GM18907 (cell line): ENCODE results near the gene ATP2B3.

ENCODE experiments used
- ATAC-seq: cut with Tn5 transposase; IDR thresholded peaks from one replicate; pipeline ENCODE4 v1.9.1; 2021; ENCODE audit warnings: mild to moderate bottlenecking, moderate library complexity; ENCODE audit not compliant: unreplicated experiment

The ATP2B3 gene

GRCh38 chrX:153609917-153610835 is 92.7 kb downstream of the ATP2B3 start:
- ATAC-seq = no peak

GRCh38 chrX:153610836-153611213 is 93.4 kb downstream of the ATP2B3 start:
- ATAC-seq = no peak

- ATAC-seq = no peak
These were observed 94.1 kb downstream of the ATP2B3 start for GRCh38 chrX:153611298-153612095.

- no peak for ATAC-seq
These were observed 95.0 kb downstream of the ATP2B3 start for GRCh38 chrX:153612413-153612812.

GRCh38 chrX:153614818-153615217 is 97.4 kb downstream of the ATP2B3 start:
- no peak for ATAC-seq

GRCh38 chrX:153620576-153620975 is 103.1 kb downstream of the ATP2B3 start:
- no peak for ATAC-seq

- no peak for ATAC-seq
These were observed 104.6 kb downstream of the ATP2B3 start for GRCh38 chrX:153621949-153622598.

GRCh38 chrX:153622661-153623309 is 105.3 kb downstream of the ATP2B3 start:
- ATAC-seq = no peak

GRCh38 chrX:153623310-153624029 is 106.0 kb downstream of the ATP2B3 start:
- ATAC-seq = no peak

- no peak for ATAC-seq
These were observed 107.0 kb downstream of the ATP2B3 start for GRCh38 chrX:153624196-153625091.

GRCh38 chrX:153625271-153626024 is 108.0 kb downstream of the ATP2B3 start:
- ATAC-seq = no peak

- no peak for ATAC-seq
These were observed 108.7 kb downstream of the ATP2B3 start for GRCh38 chrX:153626025-153626633.

GRCh38 chrX:153626863-153627674 is 109.6 kb downstream of the ATP2B3 start:
- no peak for ATAC-seq

GRCh38 chrX:153627675-153628111 is 110.3 kb downstream of the ATP2B3 start:
- ATAC-seq = no peak

- no peak for ATAC-seq
These were observed 110.7 kb downstream of the ATP2B3 start for GRCh38 chrX:153628129-153628528.

- no peak for ATAC-seq
These were observed 111.2 kb downstream of the ATP2B3 start for GRCh38 chrX:153628665-153629064.

- no peak for ATAC-seq
These were observed 113.9 kb downstream of the ATP2B3 start for GRCh38 chrX:153631346-153631745.
